Measurements from ENCODE around the gene ATP7B.

- TF ChIP-seq SPI1 (IDR thresholded peaks at IDR 0.05; ENCODE audit: low read depth, low read length) (no peak), PAX5 (IDR thresholded peaks at IDR 0.05; ENCODE audit: insufficient read depth, low read length, severe bottlenecking) (no peak), TAF1 (IDR thresholded peaks at IDR 0.05; ENCODE audit: low read depth, low read length) (no peak)
These were observed 15.0 kb upstream of the ATP7B start for GRCh38 chr13:52026246-52026626.
